WTC11 (cell line): ENCODE results near the gene CSF1. TPM values are rescaled to one million over a fixed set of nuclear protein-coding genes. Genes with fewer than 3 reads are reported as not detected.

Experiments
- ATAC-seq: fragments of 200-7000 bp; cut with Tn5 transposase; 2 replicates; pipeline ENCODE4 v1.10.0; 2021; ENCODE audit warnings: mild to moderate bottlenecking, moderate library complexity
- CTCF ChIA-PET: fragments of 300-600 bp; sonication (Branson Sonifier 250); formaldehyde crosslinking; loops from one replicate; lab custom pipeline; 2021; ENCODE audit warnings: antibody characterized with exemption; lab: Charles Lee
- POLR2A ChIA-PET: fragments of 350-600 bp; sonication (Branson Sonifier 250); formaldehyde crosslinking; loops from one replicate; lab custom pipeline; 2021; ENCODE audit warnings: antibody characterized with exemption; lab: Charles Lee
- DNase-seq: peaks from one replicate; pipeline ENCODE4 v3.0.0; 2021; ENCODE audit warnings: low spot score
- H3K27ac Mint-ChIP-seq: 2 replicates; pipeline ENCODE4 v1.8.0; 2021; ENCODE audit warnings: mixed read lengths
- H3K27me3 Mint-ChIP-seq: 2 replicates; pipeline ENCODE4 v1.8.0; 2021; ENCODE audit warnings: low read depth, mild to moderate bottlenecking, moderate library complexity, mixed read lengths
- H3K36me3 Mint-ChIP-seq: 2 replicates; pipeline ENCODE4 v1.8.0; 2021; ENCODE audit warnings: mixed read lengths
- H3K4me1 Mint-ChIP-seq: 2 replicates; pipeline ENCODE4 v1.8.0; 2022; ENCODE audit warnings: mixed read lengths
- H3K4me3 Mint-ChIP-seq: 2 replicates; pipeline ENCODE4 v1.8.0; 2021; ENCODE audit warnings: mild to moderate bottlenecking, moderate library complexity, mixed read lengths
- H3K9me3 Mint-ChIP-seq: 2 replicates; pipeline ENCODE4 v1.8.0; 2021; ENCODE audit warnings: mixed read lengths
- CREM ChIP-seq: sonication (generic); formaldehyde crosslinking; IDR thresholded peaks from 2 replicates; pipeline ENCODE4 v1.8.1; 2022; ENCODE audit warnings: mild to moderate bottlenecking, missing genetic modification reagents, moderate library complexity
- CTCF ChIP-seq: fragments of 200-600 bp; IDR thresholded peaks from 2 replicates; pipeline ENCODE4 v1.8.0; 2022; ENCODE audit warnings: antibody characterized with exemption
- ERG ChIP-seq: fragments of 250-450 bp; sonication (Bioruptor Pico); IDR thresholded peaks from 2 replicates; pipeline ENCODE4 v1.8.0; 2021; ENCODE audit warnings: mild to moderate bottlenecking
- GABPB1 ChIP-seq: sonication (generic); formaldehyde crosslinking; IDR thresholded peaks from 2 replicates; pipeline ENCODE4 v1.8.1; 2023; ENCODE audit warnings: mild to moderate bottlenecking, missing genetic modification reagents
- IRF2 ChIP-seq: sonication (generic); formaldehyde crosslinking; IDR thresholded peaks from 2 replicates; pipeline ENCODE4 v1.8.0; 2022; ENCODE audit warnings: low read depth, missing genetic modification reagents, borderline replicate concordance
- MXD4 ChIP-seq: fragments of 250-450 bp; sonication (Bioruptor Pico); IDR thresholded peaks from 2 replicates; pipeline ENCODE4 v1.8.0; 2021; ENCODE audit warnings: mild to moderate bottlenecking, moderate library complexity, borderline replicate concordance
- SP1 ChIP-seq: sonication (generic); formaldehyde crosslinking; conservative IDR thresholded peaks from 2 replicates; pipeline ENCODE4 v1.8.1; 2022; ENCODE audit warnings: missing genetic modification reagents
- USF2 ChIP-seq: sonication (generic); formaldehyde crosslinking; IDR thresholded peaks from 2 replicates; pipeline ENCODE4 v1.8.1; 2023; ENCODE audit warnings: mild to moderate bottlenecking, missing genetic modification reagents, moderate library complexity
- ZNF532 ChIP-seq: fragments of 250-450 bp; sonication (Bioruptor Pico); IDR thresholded peaks from 2 replicates; pipeline ENCODE4 v1.9.0; 2021; ENCODE audit warnings: mild to moderate bottlenecking, borderline replicate concordance
- total RNA-seq: library from RNA; stranded (reverse); gene quantifications from 3 replicates; pipeline ENCODE4 v1.2.3, GENCODE V29; 2021
- TF ChIP-seq, protein P1 (sequence below): sonication (generic); formaldehyde crosslinking; IDR thresholded peaks from 2 replicates; pipeline ENCODE4 v1.8.1; 2023; ENCODE audit warnings: mild to moderate bottlenecking, missing genetic modification reagents
- TF ChIP-seq, protein P2 (sequence below): sonication (generic); formaldehyde crosslinking; IDR thresholded peaks from 2 replicates; pipeline ENCODE4 v1.8.0; 2022; ENCODE audit warnings: missing genetic modification reagents

The CSF1 gene
- total RNA-seq, 1 experiment from 2014 or later, result 3.0 TPM

GRCh38 chr1:109977657-109978378 lies 67.2 kb downstream of the CSF1 start:
- Mint-ChIP-seq H3K9me3 (no peaks in the 10 kb centered on the region), H3K4me3 (no peak overlapping the region), H3K27ac (no peak overlapping the region), H3K4me1 (no peaks in the 10 kb centered on the region), H3K36me3 (no peaks in the 10 kb centered on the region), H3K27me3 (peaks cover 9% of the 10 kb centered on the region)
- ATAC-seq, result no peak
- no peak for DNase-seq
- ChIA-PET POLR2A (no interaction called here), CTCF (interaction anchor here (1.3 to 9.4 kb wide), 2 partner anchors 187 to 199 kb away, joined by 3 to 341 read pairs; no protein-coding TSS in a partner anchor)
- TF ChIP-seq, protein P1, sequence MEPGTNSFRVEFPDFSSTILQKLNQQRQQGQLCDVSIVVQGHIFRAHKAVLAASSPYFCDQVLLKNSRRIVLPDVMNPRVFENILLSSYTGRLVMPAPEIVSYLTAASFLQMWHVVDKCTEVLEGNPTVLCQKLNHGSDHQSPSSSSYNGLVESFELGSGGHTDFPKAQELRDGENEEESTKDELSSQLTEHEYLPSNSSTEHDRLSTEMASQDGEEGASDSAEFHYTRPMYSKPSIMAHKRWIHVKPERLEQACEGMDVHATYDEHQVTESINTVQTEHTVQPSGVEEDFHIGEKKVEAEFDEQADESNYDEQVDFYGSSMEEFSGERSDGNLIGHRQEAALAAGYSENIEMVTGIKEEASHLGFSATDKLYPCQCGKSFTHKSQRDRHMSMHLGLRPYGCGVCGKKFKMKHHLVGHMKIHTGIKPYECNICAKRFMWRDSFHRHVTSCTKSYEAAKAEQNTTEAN (CRISPR knock-in tag), result no peak
- TF ChIP-seq, protein P2, sequence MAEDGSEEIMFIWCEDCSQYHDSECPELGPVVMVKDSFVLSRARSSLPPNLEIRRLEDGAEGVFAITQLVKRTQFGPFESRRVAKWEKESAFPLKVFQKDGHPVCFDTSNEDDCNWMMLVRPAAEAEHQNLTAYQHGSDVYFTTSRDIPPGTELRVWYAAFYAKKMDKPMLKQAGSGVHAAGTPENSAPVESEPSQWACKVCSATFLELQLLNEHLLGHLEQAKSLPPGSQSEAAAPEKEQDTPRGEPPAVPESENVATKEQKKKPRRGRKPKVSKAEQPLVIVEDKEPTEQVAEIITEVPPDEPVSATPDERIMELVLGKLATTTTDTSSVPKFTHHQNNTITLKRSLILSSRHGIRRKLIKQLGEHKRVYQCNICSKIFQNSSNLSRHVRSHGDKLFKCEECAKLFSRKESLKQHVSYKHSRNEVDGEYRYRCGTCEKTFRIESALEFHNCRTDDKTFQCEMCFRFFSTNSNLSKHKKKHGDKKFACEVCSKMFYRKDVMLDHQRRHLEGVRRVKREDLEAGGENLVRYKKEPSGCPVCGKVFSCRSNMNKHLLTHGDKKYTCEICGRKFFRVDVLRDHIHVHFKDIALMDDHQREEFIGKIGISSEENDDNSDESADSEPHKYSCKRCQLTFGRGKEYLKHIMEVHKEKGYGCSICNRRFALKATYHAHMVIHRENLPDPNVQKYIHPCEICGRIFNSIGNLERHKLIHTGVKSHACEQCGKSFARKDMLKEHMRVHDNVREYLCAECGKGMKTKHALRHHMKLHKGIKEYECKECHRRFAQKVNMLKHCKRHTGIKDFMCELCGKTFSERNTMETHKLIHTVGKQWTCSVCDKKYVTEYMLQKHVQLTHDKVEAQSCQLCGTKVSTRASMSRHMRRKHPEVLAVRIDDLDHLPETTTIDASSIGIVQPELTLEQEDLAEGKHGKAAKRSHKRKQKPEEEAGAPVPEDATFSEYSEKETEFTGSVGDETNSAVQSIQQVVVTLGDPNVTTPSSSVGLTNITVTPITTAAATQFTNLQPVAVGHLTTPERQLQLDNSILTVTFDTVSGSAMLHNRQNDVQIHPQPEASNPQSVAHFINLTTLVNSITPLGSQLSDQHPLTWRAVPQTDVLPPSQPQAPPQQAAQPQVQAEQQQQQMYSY, result 0 out of 2 replicates have a peak, but pooled peaks have one; percentile 18
- TF ChIP-seq ZNF532 (no peak), MXD4 (CRISPR knock-in tag) (no peak)

DNA sequence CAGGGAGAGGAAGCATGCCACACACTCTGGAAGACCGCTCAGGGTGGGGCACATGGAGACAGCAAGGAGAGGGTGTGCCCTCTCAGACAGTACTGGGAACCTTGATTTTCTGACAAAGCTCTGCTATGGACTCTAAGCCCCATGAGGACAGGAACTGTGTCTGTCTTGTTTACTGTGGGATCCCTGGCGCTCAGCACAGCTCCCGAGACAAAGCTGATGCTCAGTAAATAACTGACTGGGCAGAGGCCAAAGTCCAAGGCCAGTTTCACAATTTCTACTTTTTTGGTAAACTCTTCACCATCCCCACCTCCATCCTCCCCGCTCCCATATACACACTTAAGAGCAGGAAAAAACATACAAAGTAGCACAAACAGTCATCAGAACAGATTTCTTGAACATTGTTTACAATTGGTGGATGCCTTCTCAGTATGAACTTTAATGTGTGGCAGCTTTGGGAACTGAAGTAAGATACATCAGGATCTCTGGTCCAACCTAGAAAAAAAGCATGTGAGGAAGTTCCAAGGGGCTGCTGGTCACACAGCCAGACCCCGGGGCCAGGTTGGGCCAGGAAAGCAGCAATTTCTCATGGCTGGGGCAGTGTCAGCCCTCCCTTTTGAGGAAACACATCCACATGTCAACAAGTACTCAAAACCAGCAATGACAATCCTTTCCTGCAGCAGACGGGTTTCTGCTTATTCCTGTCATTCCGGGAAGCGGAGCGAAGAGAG lies 68.3 kb downstream of the CSF1 start:
- no peak overlapping the region for H3K4me3 Mint-ChIP-seq
- ATAC-seq, result no peak

More for the DNA sequence above, 68.3 kb downstream of the CSF1 start:
- Mint-ChIP-seq H3K36me3 (no peaks in the 10 kb centered on the region), H3K27ac (no peak overlapping the region), H3K9me3 (no peaks in the 10 kb centered on the region), H3K4me1 (peaks cover 9% of the 10 kb centered on the region), H3K27me3 (peaks cover 9% of the 10 kb centered on the region)
- ChIA-PET POLR2A (no interaction called here), CTCF (interaction anchor here (2.5 to 9.4 kb wide), 3 partner anchors 55 to 339 kb away, joined by 12 to 341 read pairs (median 15); no protein-coding TSS in a partner anchor)
- no peak for DNase-seq
- TF ChIP-seq CTCF, result no peak
- no peak for TF ChIP-seq IRF2 (CRISPR knock-in tag)
- no peak for TF ChIP-seq ERG
- no peak for TF ChIP-seq SP1
- TF ChIP-seq CREM (CRISPR knock-in tag), result no peak
- no peak for TF ChIP-seq USF2 (CRISPR knock-in tag)
- TF ChIP-seq GABPB1, result 0 out of 2 replicates have a peak, but pooled peaks have one; percentile 37
